ENCODE measurements around the gene SOX15.

SOX15 gene

GRCh38 chr17:7576432-7576937 lies 13.4 kb downstream of the SOX15 start:
- DNase-seq: no peak

GRCh38 chr17:7575959-7576358 lies 13.9 kb downstream of the SOX15 start:
- no peak for DNase-seq

- no peak for DNase-seq
Observed at GRCh38 chr17:7575481-7575883, 14.4 kb downstream of the SOX15 start.

GRCh38 chr17:7574176-7574953 lies 15.5 kb downstream of the SOX15 start:
- DNase-seq: no peak

GRCh38 chr17:7573324-7574080 lies 16.4 kb downstream of the SOX15 start:
- peak; percentile 87 for DNase-seq

GRCh38 chr17:7572588-7573323 lies 17.1 kb downstream of the SOX15 start:
- DNase-seq: peak; percentile 100

- no peak for DNase-seq
Observed at GRCh38 chr17:7572338-7572587, 17.6 kb downstream of the SOX15 start.

GRCh38 chr17:7570351-7570750 lies 19.5 kb downstream of the SOX15 start:
- DNase-seq: no peak

- DNase-seq: no peak
Observed at GRCh38 chr17:7569571-7569970, 20.3 kb downstream of the SOX15 start.

- DNase-seq: no peak
Observed at GRCh38 chr17:7563115-7563869, 26.6 kb downstream of the SOX15 start.

GRCh38 chr17:7562208-7562605 lies 27.7 kb downstream of the SOX15 start:
- no peak for DNase-seq

GRCh38 chr17:7561589-7562207 lies 28.2 kb downstream of the SOX15 start, which contains the start of gene SENP3:
SENP3 (plus strand) TSS chr17:7561919; CDS start chr17:7563077, 1,158 bp downstream.
- peak; percentile 91 for DNase-seq

GRCh38 chr17:7561028-7561575 lies 28.8 kb downstream of the SOX15 start:
- DNase-seq: peak; percentile 88

- peak; percentile 65 for DNase-seq
Observed at GRCh38 chr17:7560172-7561027, 29.5 kb downstream of the SOX15 start.

GRCh38 chr17:7559320-7560171 lies 30.3 kb downstream of the SOX15 start:
- no peak for DNase-seq

GRCh38 chr17:7558544-7559319 lies 31.2 kb downstream of the SOX15 start, which contains the start of gene TNFSF13:
TNFSF13 (plus strand) TSS chr17:7558750; CDS start chr17:7559040, 290 bp downstream.
- no peak for DNase-seq

- no peak for DNase-seq
Observed at GRCh38 chr17:7557775-7558543, 31.9 kb downstream of the SOX15 start.

GRCh38 chr17:7557147-7557764 lies 32.6 kb downstream of the SOX15 start:
- DNase-seq: no peak

Measured in activated CD4-positive, CD25-positive, alpha-beta regulatory T cell treated with anti-CD3 and anti-CD28 coated beads, Interleukin-2, amount 50 U/mL, for 72 hours (primary cell).